Urinary bladder (tissue), 4 donors: ENCODE measurements around the gene NR4A1. TPM values are rescaled to one million over a fixed set of nuclear protein-coding genes. Genes with fewer than 3 reads are reported as not detected.

Experiments used
- DNase-seq: peaks from one replicate; pipeline ENCODE4 v3.0.0-alpha.2; 2015; ENCODE audit errors: extremely low spot score
- H3K27ac ChIP-seq: one replicate; pipeline ENCODE4 v1.5.1; 2013; ENCODE audit warnings: low read depth, mild to moderate bottlenecking, moderate library complexity
- H3K36me3 ChIP-seq: one replicate; pipeline ENCODE4 v1.6.1; 2013; ENCODE audit warnings: mild to moderate bottlenecking, moderate library complexity; ENCODE audit not compliant: insufficient read depth
- H3K4me1 ChIP-seq: one replicate; pipeline ENCODE4 v1.6.1; 2013; ENCODE audit warnings: mild to moderate bottlenecking, moderate library complexity; ENCODE audit not compliant: insufficient read depth
- H3K4me3 ChIP-seq: one replicate; pipeline ENCODE4 v1.5.1; 2013; ENCODE audit warnings: low read depth, low read length
- WGBS: extraction: QIAGEN DNeasy Blood & Tissue Kit; methylation state at CpG from one replicate; pipeline ENCODE4 v1.1.7; 2013; 5-methylcytosine and 5-hydroxymethylcytosine counted together
- polyA plus RNA-seq: library from polyadenylated mRNA; stranded (reverse); fragments of 200-250 nt; gene quantifications from one replicate; pipeline ENCODE4 v1.2.3, GENCODE V29; 2013
- total RNA-seq: library from RNA; depleted of rRNA; stranded (reverse); fragments of >200 nt; gene quantifications from one replicate; pipeline ENCODE4 v1.2.3, GENCODE V29; 2014
- donor health status: healthy with polysubstance abuse.
- donor health status: healthy.

Gene NR4A1
- total and polyA plus RNA-seq, 2 donors = 18.3 to 307 TPM

GRCh38 chr12:52080403-52081251 is 29.4 kb downstream of the NR4A1 start:
- Histone ChIP-seq H3K36me3 (no peaks in the 10 kb centered on the region), H3K4me3 (no peak overlapping the region), H3K27ac (peak overlapping the region; percentile 73), H3K4me1 (no peaks in the 10 kb centered on the region)
- 56% methylated on average over 10 of the region's 10 CpGs for WGBS
- no peak for DNase-seq

- WGBS = 31% methylated on average over 9 of the region's 9 CpGs
- no peaks in the 10 kb centered on the region for H3K4me1 ChIP-seq
- H3K4me3 ChIP-seq = no peak overlapping the region
- H3K27ac ChIP-seq = peak overlapping the region; percentile 73
- DNase-seq = no peak
- no peaks in the 10 kb centered on the region for H3K36me3 ChIP-seq
Observed at GRCh38 chr12:52081263-52081733, 30.1 kb downstream of the NR4A1 start.

GRCh38 chr12:52082026-52082668 is 30.9 kb downstream of the NR4A1 start:
- WGBS = 31% methylated on average over 13 of the region's 13 CpGs
- Histone ChIP-seq H3K4me1 (no peaks in the 10 kb centered on the region), H3K36me3 (no peaks in the 10 kb centered on the region), H3K4me3 (no peak overlapping the region), H3K27ac (no peak overlapping the region)
- DNase-seq = no peak

DNA sequence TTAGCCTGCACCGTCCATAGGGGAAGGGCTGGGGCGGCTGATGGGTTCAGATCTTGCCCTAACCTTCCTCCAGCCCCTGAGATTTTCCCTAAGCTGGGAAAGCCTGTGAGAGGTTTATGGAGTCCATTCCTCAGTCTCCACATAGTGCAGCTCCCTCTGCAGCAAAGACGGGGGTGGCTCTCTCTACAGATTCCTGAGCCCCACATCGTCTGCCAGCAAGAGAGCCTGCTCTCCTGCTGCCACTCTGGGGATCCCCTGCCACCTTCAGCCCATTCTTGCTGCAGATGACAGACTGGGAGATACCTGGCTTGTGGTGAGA is 31.4 kb downstream of the NR4A1 start:
- no peak for DNase-seq
- no peak overlapping the region for H3K4me3 ChIP-seq
- WGBS = 51% methylated on average over 4 of the region's 4 CpGs
- no peaks in the 10 kb centered on the region for H3K4me1 ChIP-seq
- H3K36me3 ChIP-seq = no peaks in the 10 kb centered on the region
- no peak overlapping the region for H3K27ac ChIP-seq

- no peak for DNase-seq
- no peaks in the 10 kb centered on the region for H3K4me1 ChIP-seq
- no peak overlapping the region for H3K4me3 ChIP-seq
- 32% methylated on average over 11 of the region's 11 CpGs for WGBS
- no peak overlapping the region for H3K27ac ChIP-seq
- no peaks in the 10 kb centered on the region for H3K36me3 ChIP-seq
Observed at GRCh38 chr12:52082988-52083637, 31.9 kb downstream of the NR4A1 start.

DNA sequence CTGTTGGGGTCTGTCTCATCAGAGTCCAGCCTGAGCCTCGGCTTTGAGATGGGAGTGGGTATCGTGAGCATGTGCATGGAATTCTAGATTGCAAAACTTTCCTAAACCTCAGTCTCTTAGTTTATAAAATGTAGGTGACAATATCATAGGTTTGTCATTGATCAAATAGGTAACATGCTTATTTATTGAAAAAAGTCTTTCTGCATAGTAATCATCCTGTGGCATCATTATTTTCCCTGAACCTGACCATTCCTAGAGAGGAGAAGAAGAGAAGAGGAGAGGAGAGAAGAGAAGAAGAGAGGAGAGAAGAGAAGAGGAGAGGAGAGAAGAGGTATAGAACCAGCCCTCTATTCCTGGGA is 32.4 kb downstream of the NR4A1 start:
- DNase-seq = no peak
- 10% methylated on average over 2 of the region's 2 CpGs for WGBS
- Histone ChIP-seq H3K4me3 (no peak overlapping the region), H3K4me1 (no peaks in the 10 kb centered on the region), H3K27ac (no peak overlapping the region), H3K36me3 (no peaks in the 10 kb centered on the region)

- H3K36me3 ChIP-seq = no peaks in the 10 kb centered on the region
- H3K27ac ChIP-seq = no peak overlapping the region
- H3K4me1 ChIP-seq = no peaks in the 10 kb centered on the region
- no peak overlapping the region for H3K4me3 ChIP-seq
- no peak for DNase-seq
- WGBS = 81% methylated on average over 9 of the region's 9 CpGs
Observed at GRCh38 chr12:52084491-52085231, 33.4 kb downstream of the NR4A1 start.

GRCh38 chr12:52085682-52086180 is 34.5 kb downstream of the NR4A1 start:
- no peak for DNase-seq
- WGBS = 91% methylated on average over 6 of the region's 6 CpGs
- no peaks in the 10 kb centered on the region for H3K4me1 ChIP-seq
- no peak overlapping the region for H3K4me3 ChIP-seq
- no peaks in the 10 kb centered on the region for H3K36me3 ChIP-seq
- H3K27ac ChIP-seq = no peak overlapping the region

GRCh38 chr12:52086366-52086765 is 35.1 kb downstream of the NR4A1 start:
- 68% methylated on average over 9 of the region's 9 CpGs for WGBS
- H3K36me3 ChIP-seq = no peaks in the 10 kb centered on the region
- H3K4me3 ChIP-seq = no peak overlapping the region
- no peak overlapping the region for H3K27ac ChIP-seq
- H3K4me1 ChIP-seq = no peaks in the 10 kb centered on the region
- no peak for DNase-seq

- no peaks in the 10 kb centered on the region for H3K36me3 ChIP-seq
- no peak overlapping the region for H3K27ac ChIP-seq
- 79% methylated on average over 22 of the region's 22 CpGs for WGBS
- no peaks in the 10 kb centered on the region for H3K4me1 ChIP-seq
- no peak overlapping the region for H3K4me3 ChIP-seq
- no peak for DNase-seq
Observed at GRCh38 chr12:52086944-52087835, 35.9 kb downstream of the NR4A1 start.

- Histone ChIP-seq H3K4me3 (no peak overlapping the region), H3K4me1 (no peaks in the 10 kb centered on the region), H3K27ac (no peak overlapping the region), H3K36me3 (no peaks in the 10 kb centered on the region)
- 84% methylated on average over 20 of the region's 20 CpGs for WGBS
- DNase-seq = no peak
Observed at GRCh38 chr12:52087961-52088820, 36.9 kb downstream of the NR4A1 start.

DNA sequence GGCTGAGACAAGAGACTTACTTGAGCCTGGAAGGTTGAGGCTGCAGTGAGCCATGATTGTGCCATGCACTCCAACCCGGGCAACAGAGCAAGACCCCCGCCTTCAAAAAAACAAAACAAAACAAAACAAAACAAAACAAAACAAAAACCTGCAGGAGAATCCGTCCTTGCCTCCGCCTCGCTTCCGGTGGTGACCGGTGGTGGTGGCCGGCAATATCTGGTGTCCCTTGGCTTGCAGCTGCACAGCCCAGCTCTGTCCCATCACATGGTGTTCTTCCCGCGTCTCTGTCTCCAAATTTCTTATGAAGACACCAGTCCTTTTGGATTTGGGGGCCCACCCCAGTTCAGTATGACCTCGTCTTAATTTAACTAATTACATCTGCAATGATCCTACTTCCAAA is 38.2 kb downstream of the NR4A1 start:
- no peak overlapping the region for H3K4me3 ChIP-seq
- no peaks in the 10 kb centered on the region for H3K36me3 ChIP-seq
- no peak for DNase-seq
- no peaks in the 10 kb centered on the region for H3K4me1 ChIP-seq
- WGBS = 91% methylated on average over 11 of the region's 11 CpGs
- no peak overlapping the region for H3K27ac ChIP-seq
